CD4-positive, alpha-beta T cell treated with Interleukin-17A for 4 hours (primary cell): Measurements from ENCODE around the gene RBMY1E.
"Not testable (repeated sequence)": the region's sequence is repeated elsewhere in the genome, so short reads cannot be mapped to it uniquely, and the experiment has no call there.

Source experiments
- DNase-seq: peaks from one replicate; pipeline ENCODE4 v3.0.0-alpha.2; 2020; ENCODE audit warnings: mixed read lengths

The RBMY1E gene

DNA sequence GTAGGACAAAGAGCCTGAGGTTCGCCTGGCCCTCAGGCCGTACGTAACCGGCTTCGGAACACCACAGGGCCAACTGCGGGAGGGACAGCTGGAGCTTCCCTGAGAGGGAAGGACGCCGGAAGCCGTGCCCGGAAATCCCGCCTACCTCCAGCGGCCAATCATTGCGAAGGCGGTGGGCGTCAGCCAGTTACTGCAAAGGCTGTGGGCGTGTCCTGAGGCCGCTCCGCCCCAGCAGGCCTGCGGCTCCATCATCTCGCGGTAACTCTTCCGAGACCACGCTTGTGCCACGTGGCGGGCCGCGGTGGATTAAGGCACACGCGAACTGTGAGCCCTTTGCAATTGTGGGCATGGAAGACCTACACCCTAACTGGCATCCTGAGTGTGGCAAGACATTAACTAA is at the start of gene RBMY1E:
Gene RBMY1E (minus strand): TSS at position 101 of the 400 bp plus-strand sequence. CDS start 1,978 bp downstream, outside the sequence.
- DNase-seq = not testable (repeated sequence)

- DNase-seq = not testable (repeated sequence)
Observed at GRCh38 chrY:21894426-21894825, 23.4 kb downstream of the RBMY1E start, which contains the start of gene RBMY1D. TSS of gene RBMY1D (minus strand) at chrY:21894526. CDS start at chrY:21892513, 2,013 bp downstream.

GRCh38 chrY:21869407-21870076 is 48.3 kb downstream of the RBMY1E start:
- DNase-seq = not testable (repeated sequence)
